OCI-LY1 (cell line): ENCODE measurements around the gene FAM20C.

Experiments used
- EZH2 ChIP-seq: fragments of 200-600 bp; sonication (generic), shearing (Covaris generic); IDR thresholded peaks from 2 replicates; pipeline ENCODE4 v1.8.0; 2017; ENCODE audit warnings: borderline replicate concordance, mixed run types, mild to moderate bottlenecking, antibody characterized with exemption, low read length, moderate library complexity, mixed read lengths
- TF ChIP-seq, protein P1 (sequence below): fragments of 200-600 bp; sonication (generic), shearing (Covaris generic); IDR thresholded peaks from 2 replicates; pipeline ENCODE4 v1.5.1; 2017; ENCODE audit warnings: mild to moderate bottlenecking, antibody characterized with exemption, low read length, moderate library complexity, mixed read lengths

DNA sequence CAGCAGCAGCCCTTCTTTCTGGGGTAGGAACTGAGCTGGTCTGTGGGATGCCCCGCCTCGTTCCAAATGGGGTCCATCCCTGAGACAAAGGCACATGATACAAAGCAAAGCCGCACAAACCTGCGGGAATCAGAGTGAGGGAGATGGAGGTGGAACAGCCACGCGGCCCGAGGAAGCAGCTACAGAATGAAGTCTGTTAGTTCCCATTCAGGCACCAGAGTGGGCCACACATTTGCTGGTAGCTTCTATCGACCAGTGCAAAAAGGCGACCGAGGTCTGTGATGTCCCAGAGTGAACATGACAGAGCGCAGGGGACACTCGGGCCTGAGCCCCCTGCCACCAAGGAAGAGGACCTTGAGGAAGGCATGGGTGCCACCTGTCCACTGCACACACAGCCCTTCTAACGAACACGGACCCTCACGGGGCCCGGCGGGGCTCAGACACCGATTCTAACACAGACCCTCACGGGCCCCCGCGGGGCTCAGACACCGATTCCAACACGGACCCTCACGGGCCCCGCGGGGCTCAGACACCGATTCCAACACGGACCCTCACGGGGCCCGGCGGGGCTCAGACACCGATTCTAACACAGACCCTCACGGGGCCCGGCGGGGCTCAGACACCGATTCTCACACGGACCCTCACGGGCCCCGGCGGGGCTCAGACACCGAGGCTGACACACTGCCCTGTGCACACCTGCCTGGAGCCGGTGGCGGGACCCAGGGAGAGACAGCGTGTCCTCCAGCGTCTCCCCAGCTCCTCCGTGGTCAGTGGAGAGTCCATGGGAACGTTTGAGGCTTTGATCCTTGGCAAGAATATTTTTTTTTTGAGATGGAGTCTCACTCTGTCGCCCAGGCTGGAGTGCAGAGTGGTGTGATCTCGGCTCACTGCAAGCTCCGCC, 32.8 kb upstream of the FAM20C start:
- TF ChIP-seq, protein P1, sequence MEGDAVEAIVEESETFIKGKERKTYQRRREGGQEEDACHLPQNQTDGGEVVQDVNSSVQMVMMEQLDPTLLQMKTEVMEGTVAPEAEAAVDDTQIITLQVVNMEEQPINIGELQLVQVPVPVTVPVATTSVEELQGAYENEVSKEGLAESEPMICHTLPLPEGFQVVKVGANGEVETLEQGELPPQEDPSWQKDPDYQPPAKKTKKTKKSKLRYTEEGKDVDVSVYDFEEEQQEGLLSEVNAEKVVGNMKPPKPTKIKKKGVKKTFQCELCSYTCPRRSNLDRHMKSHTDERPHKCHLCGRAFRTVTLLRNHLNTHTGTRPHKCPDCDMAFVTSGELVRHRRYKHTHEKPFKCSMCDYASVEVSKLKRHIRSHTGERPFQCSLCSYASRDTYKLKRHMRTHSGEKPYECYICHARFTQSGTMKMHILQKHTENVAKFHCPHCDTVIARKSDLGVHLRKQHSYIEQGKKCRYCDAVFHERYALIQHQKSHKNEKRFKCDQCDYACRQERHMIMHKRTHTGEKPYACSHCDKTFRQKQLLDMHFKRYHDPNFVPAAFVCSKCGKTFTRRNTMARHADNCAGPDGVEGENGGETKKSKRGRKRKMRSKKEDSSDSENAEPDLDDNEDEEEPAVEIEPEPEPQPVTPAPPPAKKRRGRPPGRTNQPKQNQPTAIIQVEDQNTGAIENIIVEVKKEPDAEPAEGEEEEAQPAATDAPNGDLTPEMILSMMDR: no peak
- TF ChIP-seq EZH2: no peak
